Activated CD8-positive, alpha-beta memory T cell treated with anti-CD3 and anti-CD28 coated beads, Interleukin-2, amount 50 U/mL, for 1 hour (primary cell): ENCODE data around the gene SSH2.

ENCODE experiments used
- DNase-seq: peaks from one replicate; pipeline ENCODE4 v3.0.0-alpha.2; 2020; ENCODE audit errors: extremely low read depth

SSH2 gene

DNA sequence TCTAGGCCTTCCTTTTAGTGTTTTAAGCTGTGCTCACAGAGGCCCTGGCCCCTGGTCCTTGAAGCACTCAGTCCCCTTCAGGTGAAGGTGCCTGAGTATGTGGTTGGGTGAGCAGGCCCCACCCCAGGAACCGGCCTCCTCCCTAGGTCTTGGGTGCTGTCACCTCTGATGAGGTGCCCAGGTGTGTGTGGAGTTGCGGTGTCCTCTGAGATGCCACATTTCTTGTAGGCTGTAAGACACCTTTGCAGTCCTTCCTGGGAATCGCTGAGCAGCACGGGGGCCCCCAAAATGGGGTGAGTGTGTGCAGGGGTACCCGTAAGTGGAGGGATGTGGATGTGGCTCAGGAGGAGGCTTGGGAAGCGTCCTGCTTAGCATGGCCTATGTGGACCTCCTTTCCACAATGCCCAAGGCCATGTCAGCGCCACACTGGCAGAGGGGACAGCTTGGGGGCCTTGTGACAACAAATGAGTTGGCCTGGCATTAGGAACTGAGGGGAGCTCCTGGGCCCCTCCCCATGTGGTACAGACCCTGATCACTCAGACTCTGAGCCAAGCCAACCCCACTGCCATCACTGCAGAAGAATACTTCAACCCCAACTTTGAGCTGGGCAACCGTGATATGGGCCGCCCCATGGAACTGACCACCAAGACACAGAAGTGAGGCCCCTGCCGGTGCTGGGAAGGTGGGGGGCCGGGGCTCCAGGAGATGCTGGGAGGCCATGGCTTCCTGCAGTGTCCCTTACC is 318.5 kb downstream of the SSH2 start:
- DNase-seq = no peak

GRCh38 chr17:29610395-29610794 is 319.6 kb downstream of the SSH2 start:
- DNase-seq = no peak

DNA sequence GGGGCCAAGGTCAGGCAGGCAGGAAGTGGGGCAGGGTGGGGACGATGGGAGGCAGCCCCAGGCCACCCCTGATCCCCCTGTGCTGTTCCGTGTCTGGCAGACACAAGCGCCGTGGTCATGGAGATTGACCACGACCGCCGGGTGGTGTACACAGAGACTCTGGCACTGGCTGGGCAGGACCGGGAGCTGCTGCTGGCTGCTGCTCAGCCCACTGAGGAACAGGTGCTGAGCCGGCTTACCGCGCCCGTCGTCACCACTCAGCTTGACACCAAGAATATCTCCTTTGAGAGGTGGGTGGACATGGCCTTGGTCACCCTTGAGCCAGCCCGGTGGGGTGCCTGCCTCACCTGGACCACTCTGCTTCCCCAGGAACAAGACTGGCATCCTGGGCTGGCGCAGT is 321.0 kb downstream of the SSH2 start:
- DNase-seq = no peak

GRCh38 chr17:29607557-29608195 is 322.4 kb downstream of the SSH2 start:
- DNase-seq = no peak

- no peak for DNase-seq
These were observed 326.8 kb downstream of the SSH2 start for GRCh38 chr17:29603109-29603674.

DNA sequence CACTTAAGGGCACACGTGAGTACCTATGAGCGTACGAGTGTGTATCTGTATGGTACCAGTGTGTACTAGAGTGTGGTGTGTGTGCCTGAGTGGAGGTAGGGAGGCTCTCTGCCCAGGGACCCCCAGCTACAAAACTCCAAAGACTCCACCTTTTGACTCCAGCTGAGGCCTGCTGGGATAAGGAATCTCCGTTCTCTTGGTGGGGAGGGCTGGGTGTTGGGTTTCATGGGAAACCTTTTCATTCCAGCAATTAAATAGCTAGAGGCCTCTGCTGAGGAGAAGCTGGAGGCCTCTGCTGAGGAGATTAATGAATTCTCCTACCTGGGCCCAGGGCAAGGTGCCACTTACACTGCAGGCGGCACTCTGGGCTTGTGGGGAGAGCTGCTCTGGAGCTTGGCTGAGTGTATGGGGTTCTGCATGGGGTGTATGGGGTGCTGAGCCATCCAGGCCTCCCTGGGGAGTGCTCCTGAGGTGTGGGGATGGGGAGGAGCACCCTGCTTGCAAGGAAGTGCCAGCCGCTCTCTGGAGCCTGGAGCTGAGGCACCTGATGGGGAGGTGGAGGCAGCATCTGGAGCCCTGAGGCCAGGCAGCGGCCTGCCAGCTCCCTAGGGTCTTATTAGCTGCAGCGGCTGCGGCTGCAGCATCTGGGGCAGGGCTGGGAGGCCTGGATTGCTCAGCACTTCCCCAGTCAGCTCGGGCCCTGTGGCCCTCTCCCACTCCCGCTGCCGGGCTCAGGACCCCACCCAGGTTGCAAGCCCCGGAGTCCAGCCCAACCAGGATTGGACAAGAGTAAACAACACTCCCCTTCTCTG is 332.5 kb downstream of the SSH2 start:
- DNase-seq = no peak

DNA sequence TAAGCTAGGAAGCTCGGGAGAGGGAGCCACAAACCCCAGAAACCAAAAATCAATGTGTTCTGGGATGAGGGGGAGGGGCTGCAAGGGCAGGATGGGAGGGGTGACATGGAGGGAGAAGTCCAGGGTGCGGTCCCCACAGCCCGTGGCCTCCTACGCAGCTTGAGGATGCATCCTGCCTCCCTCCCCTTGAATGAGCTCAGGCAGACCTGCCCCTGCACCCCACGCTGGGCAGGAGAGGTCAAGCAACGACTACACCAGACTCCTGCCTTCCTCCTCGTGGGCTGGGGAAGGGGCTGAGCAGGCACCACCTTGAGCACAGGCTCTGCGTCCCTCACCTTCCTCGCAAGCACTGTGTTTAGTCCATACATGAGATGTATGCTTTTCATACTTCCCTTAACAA is 333.2 kb downstream of the SSH2 start:
- no peak for DNase-seq

- no peak for DNase-seq
These were observed 333.9 kb downstream of the SSH2 start for GRCh38 chr17:29595943-29596774.

GRCh38 chr17:29595107-29595942 is 334.7 kb downstream of the SSH2 start:
- no peak for DNase-seq

- DNase-seq = no peak
These were observed 335.4 kb downstream of the SSH2 start for GRCh38 chr17:29594519-29595090.

DNA sequence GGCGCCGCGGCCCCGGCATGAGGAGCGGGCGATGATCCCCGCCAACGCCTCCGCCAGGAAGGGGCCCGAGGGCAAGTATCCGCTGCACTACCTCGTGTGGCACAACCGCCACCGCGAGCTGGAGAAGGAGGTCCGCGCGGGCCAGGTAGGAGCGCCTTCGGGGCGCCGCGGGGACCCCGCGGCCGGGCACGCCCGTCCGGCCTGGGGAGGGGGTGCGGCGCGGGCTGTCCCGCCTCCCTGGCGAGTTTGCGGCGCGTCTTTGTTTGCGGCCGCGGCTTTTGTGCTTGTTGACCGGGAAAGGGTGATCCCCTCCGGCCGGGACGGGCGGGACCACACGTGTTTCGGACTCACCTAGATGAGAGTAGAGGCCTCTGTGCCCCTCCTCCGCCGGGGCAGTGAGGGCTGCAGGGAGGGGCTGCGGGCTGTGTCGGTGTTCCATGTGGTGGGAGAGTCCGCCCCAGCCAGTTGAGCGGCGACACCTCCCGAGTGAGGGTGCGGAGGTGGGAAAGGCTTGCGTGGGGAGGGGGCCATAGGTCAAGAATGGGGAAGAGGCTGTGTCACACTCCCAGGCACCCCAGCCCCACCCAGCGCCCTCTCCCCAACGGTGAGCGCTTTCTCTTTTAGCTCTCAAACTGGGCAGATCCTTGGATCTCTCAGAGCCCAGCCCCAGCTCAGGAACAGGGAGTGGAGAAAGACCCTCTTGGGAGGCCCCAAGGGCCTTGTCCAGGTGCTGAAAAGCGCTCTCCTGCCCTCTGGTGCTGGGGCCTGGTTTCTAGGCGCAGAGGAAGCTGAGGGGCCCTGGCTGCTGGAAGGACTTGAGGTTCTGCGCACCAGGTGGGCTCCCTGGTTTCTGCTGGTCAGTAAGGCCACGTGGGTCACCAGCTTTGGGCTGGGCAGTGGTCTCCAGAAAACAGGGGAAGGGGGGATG is 336.2 kb downstream of the SSH2 start:
- DNase-seq = no peak

DNA sequence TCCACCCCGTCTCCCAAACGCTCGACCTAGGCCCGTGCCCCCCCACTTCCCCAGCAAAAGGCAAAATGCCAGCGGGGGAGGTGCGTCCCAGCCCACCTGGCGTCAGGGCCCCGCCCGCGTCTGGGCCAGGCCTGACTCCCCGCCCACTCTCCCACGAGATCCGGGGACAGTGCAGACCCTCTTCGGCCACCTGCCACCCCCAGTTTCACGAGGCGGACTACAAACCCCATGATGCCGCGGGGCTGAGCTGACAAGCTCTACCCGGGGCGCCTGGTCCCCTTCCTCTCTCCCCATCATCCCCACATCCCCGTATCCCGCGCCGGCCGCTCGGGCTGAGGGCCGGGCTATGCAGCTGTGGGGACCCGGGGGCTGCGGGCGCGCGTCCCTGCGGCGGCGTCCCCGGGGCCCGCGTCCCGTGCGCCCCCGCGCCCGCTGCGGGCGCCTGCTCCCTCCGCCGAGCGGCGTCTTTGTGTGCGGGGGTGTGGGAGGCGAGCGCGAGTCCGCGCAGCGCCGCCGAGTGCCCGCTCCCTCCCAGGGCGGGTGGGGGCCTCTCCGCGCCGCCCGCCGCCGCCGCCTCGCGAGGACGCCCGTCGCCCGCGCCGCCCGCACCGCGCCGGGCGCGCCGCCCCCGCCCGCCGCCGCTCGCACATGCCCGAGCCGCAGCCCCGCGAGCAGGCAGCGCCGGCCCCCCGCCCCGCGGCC is 337.0 kb downstream of the SSH2 start, which contains the start of gene ANKRD13B:
Gene ANKRD13B (plus strand): TSS at position 283 of the 702 bp plus-strand sequence. CDS start 490 bp downstream, outside the sequence.
- no peak for DNase-seq

DNA sequence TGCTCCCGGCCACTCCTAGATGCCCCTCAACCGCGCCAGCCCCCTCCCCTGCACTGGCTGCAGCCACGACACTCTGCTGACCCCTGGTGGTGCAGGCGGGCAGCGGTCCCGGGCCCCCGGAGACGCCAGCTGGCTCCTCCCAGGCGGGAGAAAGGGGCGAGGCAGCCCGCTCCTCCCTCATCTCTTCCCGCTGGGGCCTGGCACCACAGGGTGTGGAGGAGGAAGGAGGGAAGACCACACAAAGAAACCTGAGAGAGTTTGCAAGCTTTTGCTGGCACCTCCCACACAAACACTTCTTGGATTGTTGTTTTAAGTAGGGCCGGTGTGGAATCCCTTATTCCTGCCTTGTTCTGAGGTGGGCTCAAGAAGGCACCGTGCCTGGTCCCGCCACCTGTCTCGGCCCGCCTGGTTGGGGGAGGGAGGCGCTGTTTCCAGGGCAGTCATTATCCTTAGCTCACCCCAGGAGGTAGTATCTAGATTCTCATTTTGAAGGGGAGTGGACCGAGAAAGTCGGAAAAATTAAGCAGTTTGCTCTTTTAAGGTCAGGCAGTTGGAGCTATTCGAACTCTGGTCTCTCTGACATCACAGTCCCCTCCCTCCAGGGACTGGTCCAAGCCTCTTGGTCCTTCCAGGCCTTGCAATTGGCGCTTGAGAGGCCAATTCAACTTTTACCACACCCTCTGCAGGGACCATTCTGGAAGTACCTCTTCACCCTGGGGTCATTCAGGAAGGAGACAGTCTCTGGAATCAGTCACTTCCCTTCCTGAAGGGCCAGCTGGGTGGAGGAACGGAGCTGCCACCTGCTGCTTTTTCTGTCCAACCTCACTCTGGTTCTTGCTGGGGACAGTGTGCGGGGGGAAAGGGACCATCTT is 338.1 kb downstream of the SSH2 start:
- no peak for DNase-seq

GRCh38 chr17:29591146-29591736 is 338.8 kb downstream of the SSH2 start:
- DNase-seq = no peak

DNA sequence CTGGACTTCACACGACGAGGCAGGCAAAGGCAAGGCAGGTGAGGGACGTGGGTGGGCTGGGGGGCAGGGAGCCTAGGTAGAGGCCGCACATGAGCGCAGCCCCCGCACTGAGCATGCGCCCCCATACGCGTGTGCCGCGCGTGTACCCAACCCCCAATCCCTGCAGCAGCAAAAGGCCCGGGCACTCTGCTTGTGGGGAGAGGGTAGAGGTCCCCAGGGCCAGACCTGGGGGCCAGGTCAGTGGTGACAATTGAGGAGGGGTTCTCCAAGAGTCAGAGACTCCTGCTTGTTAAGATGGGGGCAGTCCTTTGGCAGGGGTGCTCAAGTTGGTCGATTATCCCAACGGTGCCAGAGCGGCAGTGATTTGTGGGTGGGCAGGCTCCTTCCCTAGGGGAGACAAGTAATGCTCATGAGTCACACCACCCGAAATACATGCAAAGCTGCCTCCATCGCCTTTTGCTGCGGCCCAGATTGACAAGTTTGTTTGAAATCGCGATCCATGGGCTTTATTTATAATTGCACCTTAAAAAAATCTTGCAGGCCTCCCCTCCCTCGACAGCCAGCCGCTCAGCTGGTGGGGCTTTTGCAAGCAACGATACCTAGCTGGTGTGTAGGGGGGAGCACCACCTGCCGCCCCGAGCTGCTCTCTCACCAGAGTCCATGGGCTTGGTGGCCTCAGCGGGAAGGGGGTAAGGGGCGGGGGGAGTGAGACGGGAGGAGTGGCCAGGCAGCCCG is 339.4 kb downstream of the SSH2 start:
- DNase-seq = no peak
